Measurements from ENCODE around the gene IKZF5. TPM values are rescaled to one million over a fixed set of nuclear protein-coding genes. Genes with fewer than 3 reads are reported as not detected.
A peak's percentile ranks its signal among the peaks of the same experiment; 100 is the strongest.

The IKZF5 gene
- total and polyA plus RNA-seq, 2 of the 4 experiments (the other 2 are of a cell fraction): 2.9 to 4.4 TPM

DNA sequence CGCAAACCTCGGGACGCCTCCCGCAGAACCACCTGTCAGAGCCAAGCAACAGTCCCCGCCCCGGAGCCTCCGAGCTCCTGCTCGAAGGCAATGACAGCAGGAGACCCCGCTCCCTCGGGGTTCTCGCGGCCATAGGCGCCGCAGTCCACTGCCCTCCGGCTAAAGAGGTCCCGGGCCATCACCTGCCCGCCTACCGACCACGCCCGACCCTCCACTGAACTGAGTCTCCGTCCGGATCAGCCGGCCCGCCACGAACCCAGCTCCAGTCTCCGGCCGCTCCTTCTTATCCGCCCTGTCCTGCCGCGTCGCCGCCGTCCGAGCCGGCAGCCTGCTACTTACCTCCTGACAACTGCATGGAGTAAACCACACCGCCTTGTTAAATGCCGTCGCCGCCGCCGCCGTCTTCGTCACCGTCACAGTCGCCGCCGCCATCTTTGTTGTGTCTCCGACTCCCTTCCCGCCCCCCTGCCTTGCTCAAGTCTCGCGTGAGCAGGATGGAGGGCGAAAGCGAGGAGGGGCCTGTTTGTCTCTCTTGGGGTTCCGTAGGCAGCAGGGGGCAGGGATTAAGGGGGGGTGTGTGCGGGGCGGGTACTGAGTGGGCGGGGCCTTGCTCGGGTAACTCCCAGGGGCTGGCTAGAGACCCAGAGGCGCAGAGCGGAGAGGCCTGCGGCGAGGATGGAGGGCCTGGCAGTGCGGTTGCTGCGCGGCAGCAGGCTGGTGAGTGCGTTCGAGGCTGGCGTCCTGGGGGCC lies at the start of gene IKZF5, which contains the start of gene ACADSB (continued):
- TF ChIP-seq MAZ (IDR thresholded peaks at IDR 0.05; ENCODE audit: borderline replicate concordance, low read depth, low read length): peak; percentile 99
- TF ChIP-seq NFE2L2 (IDR thresholded peaks at IDR 0.05; ENCODE audit: low read depth, low read length): no peak
- TF ChIP-seq MXI1 (IDR thresholded peaks at IDR 0.05; ENCODE audit: borderline replicate concordance, low read depth, low read length): peak; percentile 45; the same call in 1 of the 2 replicates
- TF ChIP-seq RCOR1 (IDR thresholded peaks at IDR 0.05; ENCODE audit: insufficient replicate concordance, low read length): no peak
- TF ChIP-seq CEBPB (IDR thresholded peaks at IDR 0.05; ENCODE audit: low read depth, low read length): peak; percentile 23; the same call in 1 of the 2 replicates
- 0 out of 2 replicates have a peak, but pooled peaks have one; percentile 10 for TF ChIP-seq FOS (IDR thresholded peaks at IDR 0.05; ENCODE audit: low read depth, low read length)
- TF ChIP-seq CHD1 (IDR thresholded peaks at IDR 0.05; ENCODE audit: low read depth, low read length): peak; percentile 28; the same call in 1 of the 2 replicates

Data from IMR-90 (cell line).